Progenitor cell of endocrine pancreas (in vitro differentiated cells): ENCODE measurements around the gene NR4A3. TPM values are rescaled to one million over a fixed set of nuclear protein-coding genes. Genes with fewer than 3 reads are reported as not detected.

Experiments used
- DNase-seq: peaks from one replicate; pipeline ENCODE4 v3.0.0; 2021; ENCODE audit warnings: low spot score; ENCODE audit not compliant: unreplicated experiment
- H3K27ac Mint-ChIP-seq: 2 replicates; pipeline ENCODE4 v1.8.0; 2021; ENCODE audit warnings: mild to moderate bottlenecking, moderate library complexity, mixed read lengths
- H3K27me3 Mint-ChIP-seq: 2 replicates; pipeline ENCODE4 v1.8.0; 2021; ENCODE audit warnings: mixed read lengths
- H3K36me3 Mint-ChIP-seq: 2 replicates; pipeline ENCODE4 v1.8.0; 2022; ENCODE audit warnings: mixed read lengths; ENCODE audit not compliant: insufficient read depth
- H3K4me1 Mint-ChIP-seq: 2 replicates; pipeline ENCODE4 v1.8.0; 2021; ENCODE audit warnings: low read depth, mixed read lengths
- H3K4me3 Mint-ChIP-seq: 2 replicates; pipeline ENCODE4 v1.8.0; 2021; ENCODE audit warnings: low read depth, mild to moderate bottlenecking, moderate library complexity, mixed read lengths
- H3K9me3 Mint-ChIP-seq: 2 replicates; pipeline ENCODE4 v1.8.0; 2021; ENCODE audit warnings: low read depth, mixed read lengths
- CTCF ChIP-seq: fragments of 200-600 bp; sonication (generic); IDR thresholded peaks from one replicate; pipeline ENCODE4 v1.5.0; 2021; ENCODE audit warnings: antibody characterized with exemption, mild to moderate bottlenecking; ENCODE audit not compliant: unreplicated experiment
- total RNA-seq: library from RNA; stranded (reverse); gene quantifications from 2 replicates; pipeline ENCODE4 v1.2.1, GENCODE V29; 2021

The NR4A3 gene
- total RNA-seq, 1 donor from 2014 or later, result 1.4 TPM

GRCh38 chr9:99796231-99796630, 25.5 kb upstream of the NR4A3 start:
- Mint-ChIP-seq H3K27me3 (no peaks in the 10 kb centered on the region), H3K4me1 (no peaks in the 10 kb centered on the region), H3K36me3 (peaks cover 8% of the 10 kb centered on the region), H3K4me3 (no peak overlapping the region), H3K9me3 (no peaks in the 10 kb centered on the region), H3K27ac (no peak overlapping the region)
- no peak for TF ChIP-seq CTCF
- DNase-seq, result no peak

GRCh38 chr9:99801775-99802174, 19.9 kb upstream of the NR4A3 start:
- no peak for TF ChIP-seq CTCF
- H3K27ac Mint-ChIP-seq, result no peak overlapping the region
- peaks cover 16% of the 10 kb centered on the region for H3K36me3 Mint-ChIP-seq
- H3K9me3 Mint-ChIP-seq, result no peaks in the 10 kb centered on the region
- DNase-seq, result no peak
- no peaks in the 10 kb centered on the region for H3K4me1 Mint-ChIP-seq
- H3K27me3 Mint-ChIP-seq, result no peaks in the 10 kb centered on the region
- H3K4me3 Mint-ChIP-seq, result no peak overlapping the region

DNA sequence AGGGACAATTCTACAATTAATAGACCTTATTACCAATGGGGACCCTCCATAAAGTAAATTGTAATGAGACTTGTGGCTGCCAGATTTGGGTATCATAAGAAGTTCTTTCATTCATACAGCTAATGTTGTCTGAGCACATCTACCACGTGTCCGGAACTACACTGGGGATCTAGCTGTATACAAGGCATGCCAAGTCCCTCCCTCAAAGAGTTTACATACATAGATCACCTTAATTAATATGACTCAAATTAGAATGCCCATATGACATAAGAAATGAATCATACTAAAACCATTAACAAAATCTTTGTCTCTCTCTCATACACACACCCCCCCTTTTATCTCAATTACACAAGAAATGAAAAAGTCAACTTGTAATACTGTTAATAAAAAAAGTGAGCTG, 18.0 kb upstream of the NR4A3 start:
- Mint-ChIP-seq H3K27ac (no peak overlapping the region), H3K9me3 (no peaks in the 10 kb centered on the region), H3K4me1 (no peaks in the 10 kb centered on the region), H3K36me3 (peaks cover 16% of the 10 kb centered on the region), H3K4me3 (no peak overlapping the region), H3K27me3 (no peaks in the 10 kb centered on the region)
- no peak for DNase-seq
- TF ChIP-seq CTCF, result no peak

GRCh38 chr9:99807276-99807852, 14.3 kb upstream of the NR4A3 start:
- no peak for DNase-seq
- no peaks in the 10 kb centered on the region for H3K9me3 Mint-ChIP-seq

GRCh38 chr9:99807956-99808355, 13.7 kb upstream of the NR4A3 start:
- TF ChIP-seq CTCF, result no peak
- Mint-ChIP-seq H3K9me3 (no peaks in the 10 kb centered on the region), H3K4me1 (no peaks in the 10 kb centered on the region), H3K27me3 (no peaks in the 10 kb centered on the region), H3K36me3 (peaks cover 8% of the 10 kb centered on the region), H3K4me3 (no peak overlapping the region), H3K27ac (no peak overlapping the region)
- no peak for DNase-seq

More at GRCh38 chr9:99807276-99807852, 14.3 kb upstream of the NR4A3 start:
- no peaks in the 10 kb centered on the region for H3K27me3 Mint-ChIP-seq
- H3K27ac Mint-ChIP-seq, result no peak overlapping the region
- H3K4me3 Mint-ChIP-seq, result no peak overlapping the region
- TF ChIP-seq CTCF, result peak; percentile 86
- no peaks in the 10 kb centered on the region for H3K4me1 Mint-ChIP-seq
- peaks cover 10% of the 10 kb centered on the region for H3K36me3 Mint-ChIP-seq
